ENCODE results near the gene PEPD.

PEPD gene

GRCh38 chr19:33460221-33460908, 61.2 kb downstream of the PEPD start:
- no peak for FAIRE-seq
- no peak for DNase-seq (ENCODE audit: low spot score)

- no peak for DNase-seq (ENCODE audit: low spot score)
- FAIRE-seq, result no peak
Measured at GRCh38 chr19:33459222-33460090, 62.1 kb downstream of the PEPD start.

GRCh38 chr19:33458807-33459206, 62.8 kb downstream of the PEPD start:
- DNase-seq (ENCODE audit: low spot score) (no peak), FAIRE-seq (no peak)

- DNase-seq (ENCODE audit: low spot score), result no peak
- FAIRE-seq, result peak; percentile 100
Measured at GRCh38 chr19:33458171-33458633, 63.4 kb downstream of the PEPD start.

GRCh38 chr19:33456845-33457220, 64.8 kb downstream of the PEPD start:
- DNase-seq (ENCODE audit: low spot score) (no peak), FAIRE-seq (no peak)

GRCh38 chr19:33456076-33456844, 65.3 kb downstream of the PEPD start:
- DNase-seq (ENCODE audit: low spot score) (no peak), FAIRE-seq (no peak)

- DNase-seq (ENCODE audit: low spot score) (no peak), FAIRE-seq (no peak)
Measured at GRCh38 chr19:33453265-33453664, 68.3 kb downstream of the PEPD start.

- FAIRE-seq, result no peak
Measured at GRCh38 chr19:33450689-33451088, 70.9 kb downstream of the PEPD start.

GRCh38 chr19:33449799-33450198, 71.8 kb downstream of the PEPD start:
- no peak for DNase-seq (ENCODE audit: low spot score)
- no peak for FAIRE-seq

More at GRCh38 chr19:33450689-33451088, 70.9 kb downstream of the PEPD start:
- no peak for DNase-seq (ENCODE audit: low spot score)

- no peak for FAIRE-seq
Measured at GRCh38 chr19:33448159-33448516, 73.5 kb downstream of the PEPD start.

GRCh38 chr19:33447336-33448158, 74.0 kb downstream of the PEPD start:
- no peak for DNase-seq (ENCODE audit: low spot score)

More at GRCh38 chr19:33448159-33448516, 73.5 kb downstream of the PEPD start:
- no peak for DNase-seq (ENCODE audit: low spot score)

GRCh38 chr19:33446330-33447293, 75.0 kb downstream of the PEPD start:
- FAIRE-seq (no peak), DNase-seq (ENCODE audit: low spot score) (no peak)

More at GRCh38 chr19:33447336-33448158, 74.0 kb downstream of the PEPD start:
- FAIRE-seq, result no peak

GRCh38 chr19:33445442-33446329, 75.9 kb downstream of the PEPD start:
- FAIRE-seq (no peak), DNase-seq (ENCODE audit: low spot score) (no peak)

- FAIRE-seq (no peak), DNase-seq (ENCODE audit: low spot score) (no peak)
Measured at GRCh38 chr19:33444562-33445441, 76.8 kb downstream of the PEPD start.

- no peak for DNase-seq (ENCODE audit: low spot score)
- FAIRE-seq, result peak; percentile 95
Measured at GRCh38 chr19:33443638-33444561, 77.7 kb downstream of the PEPD start.

- no peak for FAIRE-seq
- DNase-seq (ENCODE audit: low spot score), result no peak
Measured at GRCh38 chr19:33442706-33443105, 78.9 kb downstream of the PEPD start.

GRCh38 chr19:33441828-33442227, 79.8 kb downstream of the PEPD start:
- FAIRE-seq (no peak), DNase-seq (ENCODE audit: low spot score) (no peak)
